IMR-90 (cell line): ENCODE measurements around the gene KCNIP3. TPM values are rescaled to one million over a fixed set of nuclear protein-coding genes. Genes with fewer than 3 reads are reported as not detected.

Experiments
- ATAC-seq: fragments of 200-7000 bp; cut with Tn5 transposase; 2 replicates; pipeline ENCODE4 v1.9.1; 2020; ENCODE audit warnings: low read depth, mild to moderate bottlenecking, moderate library complexity
- BruUV-seq: library from RNA; stranded (reverse); fragments of 400-500 nt; replicated peaks from 2 replicates; lab custom pipeline; 2021; lab: Mats Ljungman, UMichigan
- CTCF ChIA-PET: fragments of 300-600 bp; formaldehyde crosslinking; extraction: SDS; loops from one replicate; lab custom pipeline; 2021; ENCODE audit warnings: antibody characterized with exemption; lab: Yijun Ruan, JAX
- POLR2A ChIA-PET: fragments of 300-600 bp; sonication (Branson Sonifier 250); formaldehyde crosslinking; loops from one replicate; lab custom pipeline; 2022; ENCODE audit warnings: antibody characterized with exemption; ENCODE audit not compliant: unreplicated experiment; lab: Charles Lee
- DNase-seq: peaks from one replicate; pipeline ENCODE4 v3.0.0; 2013
- H2AFZ ChIP-seq: replicated peaks from 2 replicates; pipeline ENCODE3; 2013; ENCODE audit warnings: low read length, mild to moderate bottlenecking; ENCODE audit not compliant: poor library complexity
- H2AK5ac ChIP-seq: 2 replicates; pipeline ENCODE4 v1.6.1; 2013; ENCODE audit warnings: low read depth, low read length, inconsistent platforms
- H2AK9ac ChIP-seq: replicated peaks from 2 replicates; pipeline ENCODE3; 2013; ENCODE audit warnings: mild to moderate bottlenecking, low read depth, low read length, moderate library complexity; ENCODE audit not compliant: poor library complexity
- H2BK120ac ChIP-seq: 2 replicates; pipeline ENCODE4 v1.6.1; 2013; ENCODE audit warnings: low read depth, low read length, inconsistent platforms
- H2BK15ac ChIP-seq: 3 replicates; pipeline ENCODE4 v1.6.1; 2013; ENCODE audit warnings: low read depth, low read length, inconsistent platforms
- H2BK20ac ChIP-seq: 2 replicates; pipeline ENCODE4 v1.6.1; 2013; ENCODE audit warnings: low read depth, mild to moderate bottlenecking, inconsistent platforms, low read length, moderate library complexity
- H2BK5ac ChIP-seq: 2 replicates; pipeline ENCODE4 v1.6.1; 2013; ENCODE audit warnings: mild to moderate bottlenecking, low read depth, low read length, inconsistent platforms; ENCODE audit not compliant: poor library complexity, severe bottlenecking
- H3K14ac ChIP-seq: replicated peaks from 2 replicates; pipeline ENCODE4 v1.6.1; 2013; ENCODE audit warnings: low read depth, low read length, inconsistent platforms
- H3K18ac ChIP-seq: 2 replicates; pipeline ENCODE4 v1.6.1; 2013; ENCODE audit warnings: low read depth, low read length, control low read depth
- H3K23ac ChIP-seq: 2 replicates; pipeline ENCODE4 v1.6.1; 2013; ENCODE audit warnings: low read depth, low read length, inconsistent platforms
- H3K27ac ChIP-seq: 2 replicates; pipeline ENCODE4 v1.5.1; 2013; ENCODE audit warnings: mild to moderate bottlenecking, control low read depth, low read length; ENCODE audit not compliant: insufficient read depth
- H3K27me3 ChIP-seq: 2 replicates; pipeline ENCODE4 v1.6.1; 2013; ENCODE audit warnings: low read length; ENCODE audit not compliant: control insufficient read depth, insufficient read depth
- H3K36me3 ChIP-seq: 2 replicates; pipeline ENCODE4 v1.6.1; 2013; ENCODE audit warnings: low read length, mixed read lengths; ENCODE audit not compliant: control insufficient read depth, insufficient read depth
- H3K4ac ChIP-seq: 2 replicates; pipeline ENCODE4 v1.6.1; 2013; ENCODE audit warnings: low read depth, low read length, inconsistent platforms
- H3K4me1 ChIP-seq: 2 replicates; pipeline ENCODE4 v1.6.1; 2013; ENCODE audit warnings: low read length, mixed read lengths; ENCODE audit not compliant: control insufficient read depth, insufficient read depth
- H3K4me2 ChIP-seq: 2 replicates; pipeline ENCODE4 v1.6.1; 2013; ENCODE audit warnings: low read depth, mild to moderate bottlenecking, control low read depth, low read length, moderate library complexity
- H3K4me3 ChIP-seq: 2 replicates; pipeline ENCODE4 v1.5.1; 2013; ENCODE audit warnings: low read depth, mild to moderate bottlenecking, control low read depth, low read length, moderate library complexity; ENCODE audit not compliant: insufficient read depth
- H3K56ac ChIP-seq: 2 replicates; pipeline ENCODE4 v1.6.1; 2013; ENCODE audit warnings: low read length, inconsistent platforms; ENCODE audit not compliant: insufficient read depth; ENCODE audit errors: extremely low read depth
- H3K79me1 ChIP-seq, 2 experiments: 2 replicates each; pipeline ENCODE4 v1.6.1; 2013; ENCODE audit warnings: low read length in 2 of 2, inconsistent platforms in 1 of 2, low read depth in 1 of 2
- H3K9ac ChIP-seq: 2 replicates; pipeline ENCODE4 v1.6.1; 2013; ENCODE audit warnings: low read depth, low read length, control low read depth
- H3K9me1 ChIP-seq: 2 replicates; pipeline ENCODE4 v1.6.1; 2013; ENCODE audit warnings: low read length, inconsistent platforms; ENCODE audit not compliant: insufficient read depth
- H3K9me3 ChIP-seq: 2 replicates; pipeline ENCODE4 v1.6.1; 2013; ENCODE audit warnings: low read length; ENCODE audit not compliant: control insufficient read depth, insufficient read depth
- H4K20me1 ChIP-seq: 2 replicates; pipeline ENCODE4 v1.6.1; 2013; ENCODE audit warnings: low read length, inconsistent platforms; ENCODE audit not compliant: insufficient read depth
- H4K5ac ChIP-seq: 2 replicates; pipeline ENCODE4 v1.6.1; 2013; ENCODE audit warnings: mild to moderate bottlenecking, low read depth, low read length, control low read depth
- H4K8ac ChIP-seq, 2 experiments: 2 replicates each; pipeline ENCODE4 v1.6.1; 2013; ENCODE audit warnings: low read depth in 2 of 2, low read length in 2 of 2, control low read depth in 1 of 2, inconsistent platforms in 1 of 2
- H4K91ac ChIP-seq: 2 replicates; pipeline ENCODE4 v1.6.1; 2013; ENCODE audit warnings: low read depth, low read length, inconsistent platforms; ENCODE audit not compliant: insufficient read depth
- BHLHE40 ChIP-seq: fragments of 150-350 bp; IDR thresholded peaks from 2 replicates; pipeline ENCODE4 v1.6.1; 2016; ENCODE audit warnings: mild to moderate bottlenecking, low read depth, low read length
- CHD1 ChIP-seq: IDR thresholded peaks from 2 replicates; pipeline ENCODE4 v1.6.1; 2012; ENCODE audit warnings: low read depth, low read length, improper control_type of control experiment
- CTCF ChIP-seq: conservative IDR thresholded peaks from 2 replicates; pipeline ENCODE4 v1.5.1; 2012; ENCODE audit warnings: mild to moderate bottlenecking, low read depth, low read length, improper control_type of control experiment
- ELK1 ChIP-seq: fragments of 150-350 bp; IDR thresholded peaks from 2 replicates; pipeline ENCODE4 v1.6.1; 2016; ENCODE audit warnings: low read depth, mild to moderate bottlenecking, low read length, moderate library complexity, borderline replicate concordance
- FOS ChIP-seq: fragments of 150-350 bp; IDR thresholded peaks from 2 replicates; pipeline ENCODE4 v1.6.1; 2016; ENCODE audit warnings: low read depth, low read length
- MAFK ChIP-seq: IDR thresholded peaks from 2 replicates; pipeline ENCODE4 v1.6.1; 2012; ENCODE audit warnings: low read depth, low read length, improper control_type of control experiment
- MAZ ChIP-seq: IDR thresholded peaks from 2 replicates; pipeline ENCODE4 v1.6.1; 2012; ENCODE audit warnings: low read depth, mild to moderate bottlenecking, low read length, improper control_type of control experiment, moderate library complexity, borderline replicate concordance
- MXI1 ChIP-seq: IDR thresholded peaks from 2 replicates; pipeline ENCODE4 v1.6.1; 2012; ENCODE audit warnings: low read depth, mild to moderate bottlenecking, low read length, moderate library complexity, borderline replicate concordance
- NFE2L2 ChIP-seq: fragments of 150-350 bp; IDR thresholded peaks from 2 replicates; pipeline ENCODE4 v1.6.1; 2016; ENCODE audit warnings: low read depth, mild to moderate bottlenecking, low read length
- POLR2A ChIP-seq: IDR thresholded peaks from 2 replicates; pipeline ENCODE4 v1.6.1; 2012; ENCODE audit warnings: mild to moderate bottlenecking, low read depth, low read length
- RAD21 ChIP-seq: IDR thresholded peaks from 2 replicates; pipeline ENCODE4 v1.6.1; 2012; ENCODE audit warnings: low read length, improper control_type of control experiment
- RCOR1 ChIP-seq: IDR thresholded peaks from 2 replicates; pipeline ENCODE4 v1.6.1; 2012; ENCODE audit warnings: mild to moderate bottlenecking, low read length, improper control_type of control experiment; ENCODE audit not compliant: insufficient replicate concordance
- RFX5 ChIP-seq: IDR thresholded peaks from 2 replicates; pipeline ENCODE4 v1.8.0; 2012; ENCODE audit warnings: low read depth, mild to moderate bottlenecking, low read length, moderate library complexity
- SMC3 ChIP-seq: fragments of 150-350 bp; IDR thresholded peaks from 2 replicates; pipeline ENCODE4 v1.6.1; 2016; ENCODE audit warnings: low read depth, mild to moderate bottlenecking, antibody characterized with exemption, low read length, moderate library complexity
- WGBS, 2 experiments: methylation state at CpG; one replicate each; pipeline versions ENCODE4 v1.1.5 to v1.1.7; 2013; ENCODE audit warnings: missing lambda C conversion rate in 2 of 2; ENCODE audit not compliant: insufficient read length in 1 of 2; ENCODE audit errors: extremely low coverage in 2 of 2; 5-methylcytosine and 5-hydroxymethylcytosine counted together
- dilution Hi-C: fragments of 300-500 bp; cut with HindIII; formaldehyde crosslinking; loops from one replicate; pipeline ENCODE4 v1.14.3; 2018; ENCODE audit warnings: low sequenced_read_pairs; ENCODE audit not compliant: unreplicated experiment
- in situ Hi-C: fragments of 300-500 bp; cut with MboI; formaldehyde crosslinking; loops from 3 replicates; pipeline ENCODE4 v1.14.3; 2019; ENCODE audit warnings: low sequenced_read_pairs, inconsistent platforms, mixed read lengths
- intact Hi-C: fragments of 100-400 bp; cut with micrococcal nuclease; formaldehyde crosslinking; loops from 2 replicates; pipeline ENCODE4 v1.10.0; 2022
- polyA plus RNA-seq, 3 experiments: library from polyadenylated mRNA; depleted of rRNA; stranded (reverse); fragments of >200 nt; gene quantifications; 2 replicates each; pipeline ENCODE4 v1.2.3, GENCODE V29; 2012; ENCODE audit warnings: low replicate concordance in 1 of 3
- total RNA-seq: library from RNA; depleted of rRNA; stranded (reverse); fragments of >200 nt; gene quantifications from 2 replicates; pipeline ENCODE4 v1.2.3, GENCODE V29; 2012

The KCNIP3 gene
- total and polyA plus RNA-seq, 2 of the 4 experiments (the other 2 are of a cell fraction) = 0.72 to 1.4 TPM

- Histone ChIP-seq H3K4me3 (no peak overlapping the region), H3K79me1 (no peaks in the 10 kb centered on the region), H3K4me2 (no peak overlapping the region), H3K18ac (no peak overlapping the region), H4K91ac (no peak overlapping the region), H3K36me3 (no peaks in the 10 kb centered on the region), H2AK5ac (no peak overlapping the region), H4K5ac (no peak overlapping the region), H3K27me3 (peaks cover 41% of the 10 kb centered on the region), H3K4ac (no peak overlapping the region), H4K20me1 (no peaks in the 10 kb centered on the region), H3K9me1 (no peaks in the 10 kb centered on the region), H3K4me1 (no peaks in the 10 kb centered on the region; the same call in 1 of the 2 replicates), H2BK120ac (no peak overlapping the region), H3K23ac (no peak overlapping the region), H2BK20ac (no peak overlapping the region), H2AFZ (no peak overlapping the region), H4K8ac (no peak overlapping the region), H3K9me3 (no peaks in the 10 kb centered on the region), H2AK9ac (no peak overlapping the region), H3K9ac (no peak overlapping the region), H2BK5ac (no peak overlapping the region), H3K14ac (no peak overlapping the region), H3K56ac (no peak overlapping the region), H2BK15ac (no peak overlapping the region), H3K27ac (no peak overlapping the region)
- BruUV-seq = no TSS peak
- POLR2A ChIA-PET = no interaction called here
- CTCF ChIA-PET = no interaction called here
- no CpG with 5 or more reads among the region's 9 CpGs for WGBS, 2 experiments
- intact Hi-C loops = no loop called here
- in situ Hi-C loops = no loop called here
- dilution Hi-C loops = no loop called here
- no peak for TF ChIP-seq CHD1
- no peak for TF ChIP-seq RFX5
- no peak for TF ChIP-seq MXI1
- no peak for TF ChIP-seq ELK1
- no peak for TF ChIP-seq FOS
- no peak for TF ChIP-seq NFE2L2
- TF ChIP-seq SMC3 = no peak
- no peak for TF ChIP-seq BHLHE40
- no peak for TF ChIP-seq POLR2A
- TF ChIP-seq CTCF = no peak
- no peak for TF ChIP-seq MAFK
- no peak for TF ChIP-seq RAD21
- no peak for TF ChIP-seq RCOR1
- TF ChIP-seq MAZ = no peak
- ATAC-seq (no peak), DNase-seq (no peak)
Observed at GRCh38 chr2:95299961-95300360, 2.8 kb downstream of the KCNIP3 start.
